SH-SY5Y (cell line): ENCODE measurements around the gene NOD1.

Experiments
- GATA2 ChIP-seq: IDR thresholded peaks from 2 replicates; pipeline ENCODE4 v1.6.1; 2011; ENCODE audit warnings: mild to moderate bottlenecking, low read depth, low read length
- GATA3 ChIP-seq: IDR thresholded peaks from 2 replicates; pipeline ENCODE4 v1.6.1; 2011; ENCODE audit warnings: low read depth, mild to moderate bottlenecking, low read length, moderate library complexity

- TF ChIP-seq GATA2 (no peak), GATA3 (no peak)
Measured at GRCh38 chr7:30445770-30446169, 32.8 kb downstream of the NOD1 start.
